Hematopoietic multipotent progenitor cell treated with erythropoietin and hydrocortisone succinate and interleukin-3 and kit ligand, for 8 days (in vitro differentiated cells): Measurements from ENCODE around the gene CAMP.
"Not testable (repeated sequence)": the region's sequence is repeated elsewhere in the genome, so short reads cannot be mapped to it uniquely, and the experiment has no call there.

Experiments
- DNase-seq: peaks from one replicate; pipeline ENCODE4 v3.0.0-alpha.2; 2015

Gene CAMP

GRCh38 chr3:48222616-48223513 lies at the start of gene CAMP:
CAMP (plus strand) TSS chr3:48223495; CDS start chr3:48223512, 17 bp downstream.
- DNase-seq = peak; percentile 48

- no peak for DNase-seq
These were observed 45.2 kb upstream of the CAMP start for GRCh38 chr3:48178072-48178471.

DNA sequence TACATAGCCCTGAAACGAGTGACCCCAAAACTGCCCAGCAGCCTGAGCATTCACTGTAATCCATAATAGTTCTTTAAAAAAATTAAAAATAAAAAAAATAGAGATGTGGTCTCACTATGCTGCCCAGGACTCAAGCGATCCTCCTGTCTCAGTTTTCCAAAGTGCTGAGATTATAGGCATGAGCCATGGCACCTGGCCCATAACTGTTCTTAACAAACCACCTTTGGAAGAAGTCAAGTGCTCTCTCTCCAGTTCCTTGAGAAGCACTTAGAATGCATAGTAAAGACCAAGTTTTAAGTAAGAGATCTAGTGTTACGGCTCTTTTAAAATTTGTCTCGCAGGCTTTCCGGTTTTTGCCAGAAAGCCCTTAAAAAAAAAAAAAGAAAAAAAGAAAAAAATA lies 43.3 kb upstream of the CAMP start:
- DNase-seq = no peak

DNA sequence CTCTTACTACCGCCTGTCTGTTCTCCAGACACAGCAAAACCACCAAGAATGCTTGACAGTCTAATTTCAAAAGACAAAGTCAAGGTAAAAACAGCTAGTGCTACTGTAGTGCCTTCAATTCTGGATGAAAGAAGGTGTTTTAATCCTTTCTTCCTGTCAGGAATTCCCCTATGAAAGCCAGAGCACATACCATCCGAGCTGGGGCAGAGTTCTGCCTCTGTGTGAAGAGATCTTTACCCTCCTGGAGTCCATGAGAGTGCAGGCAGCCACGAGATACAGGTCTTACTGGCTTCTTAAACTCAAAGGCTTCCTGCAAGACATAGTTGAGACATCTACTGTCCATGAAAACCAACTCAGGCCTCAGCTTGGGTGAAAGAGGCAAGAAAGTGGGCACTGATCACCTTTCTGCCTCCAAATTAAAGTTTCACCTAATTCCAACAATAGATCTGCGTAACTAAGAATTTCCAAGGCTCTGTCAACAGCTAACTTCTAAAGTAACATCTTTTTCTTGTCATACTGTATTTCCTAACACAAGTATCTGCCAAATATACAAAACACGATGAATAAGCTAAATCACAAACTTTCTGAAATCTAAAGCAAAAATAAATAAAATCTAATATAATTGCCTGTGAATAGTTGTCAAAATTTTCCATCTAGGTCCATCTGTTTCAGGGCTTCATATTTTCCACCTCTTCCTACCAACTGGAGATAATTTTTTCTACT lies 42.6 kb upstream of the CAMP start:
- no peak for DNase-seq

DNA sequence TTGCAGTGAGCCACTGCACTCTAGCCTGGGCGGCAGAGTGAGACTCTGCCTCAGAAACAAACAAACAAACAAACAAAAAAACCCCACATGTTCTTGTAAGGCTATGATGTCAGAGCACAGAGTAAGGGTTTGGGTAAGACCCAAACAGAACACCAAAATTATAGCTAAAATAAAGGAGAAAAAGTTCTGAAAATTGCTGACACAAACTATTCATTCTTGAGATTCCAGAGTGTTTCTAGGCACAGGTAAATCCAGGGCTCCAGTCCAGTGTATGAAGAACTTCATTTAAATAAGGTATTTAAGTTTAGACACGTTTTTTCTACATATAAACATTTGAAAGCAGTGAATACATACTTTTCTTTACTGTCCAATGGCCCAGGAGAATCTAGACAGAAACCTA lies 39.0 kb upstream of the CAMP start:
- no peak for DNase-seq

GRCh38 chr3:48185129-48185528 lies 38.2 kb upstream of the CAMP start:
- DNase-seq = no peak

DNA sequence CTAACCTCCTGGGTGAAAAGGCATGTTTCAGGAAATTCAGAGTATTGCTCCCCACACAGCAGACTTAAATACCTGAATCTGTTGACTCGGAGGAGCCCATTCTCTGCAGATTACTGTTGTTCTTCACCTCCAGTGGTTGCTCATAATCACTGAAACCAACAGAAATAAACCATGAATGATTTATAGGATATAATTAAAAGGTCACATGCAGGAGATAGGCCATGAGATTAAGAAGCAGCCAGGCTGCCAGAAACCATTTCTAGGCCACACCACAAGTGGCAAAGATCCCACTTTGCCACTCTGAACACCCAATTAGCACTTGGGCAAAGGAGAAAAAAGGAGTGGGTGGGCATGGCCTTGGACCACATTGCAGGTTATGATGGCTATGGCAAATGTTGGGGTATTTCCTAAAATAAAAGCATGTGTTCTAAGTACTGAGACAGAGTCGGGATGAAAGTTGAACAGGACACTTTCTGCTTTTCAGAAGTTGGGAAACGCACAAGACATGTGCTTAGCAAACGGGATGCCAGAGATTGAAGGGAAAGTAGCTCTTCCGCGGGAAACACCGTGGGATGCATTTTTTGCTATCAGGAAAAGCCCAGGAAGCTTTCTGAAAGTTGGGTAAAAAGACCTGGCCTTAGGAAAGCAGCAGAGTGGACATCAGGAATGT lies 36.5 kb upstream of the CAMP start:
- peak; percentile 56 for DNase-seq

GRCh38 chr3:48187301-48187578 lies 36.1 kb upstream of the CAMP start:
- no peak for DNase-seq

- peak; percentile 18 for DNase-seq
These were observed 35.6 kb upstream of the CAMP start for GRCh38 chr3:48187579-48188265.

DNA sequence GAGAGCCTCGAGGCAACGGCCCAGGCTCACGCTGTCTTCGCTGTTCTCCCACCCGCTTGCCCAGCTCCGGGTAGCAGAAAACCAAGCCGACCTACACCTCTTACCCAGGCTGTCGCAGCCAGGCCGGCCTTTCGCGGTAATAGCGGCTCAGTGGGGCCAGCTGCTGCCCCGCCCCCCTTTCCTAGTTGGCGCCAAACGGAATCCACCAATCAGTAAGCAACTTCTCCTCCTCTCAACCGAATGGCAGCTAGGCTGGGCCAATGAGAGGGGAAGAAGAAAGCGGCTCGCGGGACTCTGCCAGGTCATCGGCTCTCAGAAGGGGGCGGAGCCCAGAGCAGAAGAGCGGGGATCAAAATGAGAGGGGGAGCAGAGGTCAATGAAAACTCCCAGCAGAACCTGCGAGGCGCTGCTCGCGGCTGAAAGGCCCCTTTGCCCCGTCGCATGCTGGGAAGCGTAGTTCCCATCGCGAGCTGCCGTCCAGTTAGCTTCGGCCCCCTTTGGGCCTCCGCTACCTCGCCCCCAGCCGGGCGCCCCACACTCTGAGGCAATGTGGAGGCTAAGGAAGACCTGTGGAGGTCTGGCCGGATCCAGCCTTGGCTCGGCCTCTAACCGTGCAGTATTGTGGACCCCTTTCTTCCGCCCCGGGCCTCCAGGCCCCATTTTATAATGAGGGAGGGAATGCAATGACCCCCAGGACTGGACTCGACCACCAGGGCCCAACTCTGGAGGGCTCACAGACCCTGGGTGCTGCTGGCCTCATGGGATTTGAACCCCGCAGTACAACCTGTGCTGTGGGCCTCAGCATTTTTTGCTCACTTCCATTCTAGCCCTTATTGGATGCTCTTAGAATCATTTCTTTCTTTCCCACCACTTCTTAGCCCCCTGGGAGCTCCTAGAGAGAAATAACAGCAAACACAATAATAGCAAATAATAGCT lies 34.8 kb upstream of the CAMP start, which contains the start of gene CDC25A:
Gene CDC25A, minus strand, starts transcription at position 152 of the 936 bp plus-strand sequence. CDS start 470 bp downstream, outside the sequence.
- DNase-seq = peak; percentile 100

DNA sequence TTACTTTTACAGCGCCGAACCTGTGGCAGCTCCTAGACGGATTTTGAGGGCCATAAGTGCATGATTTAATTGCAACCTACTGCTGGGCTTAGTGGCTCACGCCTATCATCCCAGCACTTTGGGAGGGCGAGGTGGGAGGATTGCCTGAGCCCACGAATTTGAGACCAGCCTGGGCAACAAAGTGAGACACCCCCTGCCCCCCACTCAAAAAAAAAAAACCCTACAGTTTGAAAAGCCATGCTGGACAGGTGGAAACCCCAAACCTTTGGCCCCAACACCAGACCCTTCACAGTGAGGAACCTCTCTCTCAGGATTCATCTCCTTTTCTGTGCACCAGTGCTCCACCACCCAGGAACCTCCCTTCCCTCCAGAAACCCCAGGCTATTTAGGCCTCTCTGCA lies 34.0 kb upstream of the CAMP start:
- no peak for DNase-seq

- DNase-seq = no peak
These were observed 32.4 kb upstream of the CAMP start for GRCh38 chr3:48190911-48191310.

- DNase-seq = peak; percentile 55
These were observed 28.7 kb upstream of the CAMP start for GRCh38 chr3:48194446-48195071.

GRCh38 chr3:48196611-48197010 lies 26.7 kb upstream of the CAMP start:
- DNase-seq = no peak

DNA sequence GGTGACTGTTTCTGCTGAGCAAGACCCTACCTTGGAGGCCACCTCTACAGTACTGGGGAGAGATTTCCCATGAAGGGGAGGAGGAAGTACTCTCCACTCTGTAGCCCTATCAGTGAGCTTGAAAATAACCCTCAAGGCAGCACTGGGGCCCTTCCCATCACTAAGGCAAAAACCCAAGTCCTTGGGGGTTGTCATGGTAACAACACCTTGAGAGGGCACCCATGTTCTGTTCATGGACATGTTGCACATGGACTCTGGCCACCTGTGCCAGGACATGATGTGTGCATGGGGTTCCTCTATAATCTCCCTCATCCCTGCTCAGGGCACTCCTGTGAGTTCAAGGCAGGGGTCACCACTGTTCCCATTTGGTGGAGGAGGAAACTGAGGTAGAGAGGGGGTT lies 24.2 kb upstream of the CAMP start:
- no peak for DNase-seq

GRCh38 chr3:48202632-48203031 lies 20.7 kb upstream of the CAMP start:
- no peak for DNase-seq

DNA sequence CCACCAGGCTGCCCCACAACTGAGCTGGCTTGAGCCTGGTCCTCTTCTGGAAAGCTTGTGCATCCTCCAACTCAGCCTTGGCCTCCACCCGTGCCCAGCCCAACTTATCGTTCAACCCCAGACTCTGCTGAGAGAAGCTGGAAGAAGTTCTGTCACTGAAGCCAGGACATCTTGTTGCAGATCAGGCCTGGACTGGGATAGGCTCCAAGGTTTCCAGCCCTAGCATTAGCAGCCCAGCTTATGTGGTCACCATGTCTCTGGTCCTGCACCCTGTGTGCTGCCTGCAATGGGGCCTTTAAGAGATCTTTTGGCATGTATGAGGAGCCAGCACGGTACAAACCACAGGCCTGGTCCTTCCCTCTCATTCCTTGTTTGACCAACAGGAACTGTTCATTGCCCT lies 15.2 kb upstream of the CAMP start:
- peak; percentile 87 for DNase-seq

DNA sequence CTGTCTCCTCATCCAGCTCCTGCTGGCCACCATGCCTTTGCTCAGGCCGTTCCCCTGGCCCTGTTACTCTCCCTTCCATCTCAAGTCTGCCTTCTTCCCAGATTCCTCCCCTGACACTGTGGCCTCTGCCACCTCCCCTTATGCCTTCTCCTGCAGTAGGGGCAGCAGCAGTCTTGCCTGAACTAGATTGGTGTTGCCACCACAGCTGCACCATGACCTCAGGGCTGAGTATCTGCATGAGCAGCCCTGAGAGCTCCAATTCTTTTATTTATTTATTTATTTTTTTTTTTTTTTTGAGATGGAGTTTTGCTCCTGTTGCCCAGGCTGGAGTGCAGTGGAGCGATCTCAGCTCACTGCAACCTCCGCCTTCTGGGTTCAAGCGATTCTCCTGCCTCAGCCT lies 13.8 kb upstream of the CAMP start:
- DNase-seq = no peak

GRCh38 chr3:48210534-48210933 lies 12.8 kb upstream of the CAMP start:
- not testable (repeated sequence) for DNase-seq

GRCh38 chr3:48211776-48212175 lies 11.5 kb upstream of the CAMP start:
- not testable (repeated sequence) for DNase-seq

- no peak for DNase-seq
These were observed 9.1 kb upstream of the CAMP start for GRCh38 chr3:48214225-48214624.
